Kidney (tissue), 2 donors: ENCODE data around the gene MALL. TPM values are rescaled to one million over a fixed set of nuclear protein-coding genes. Genes with fewer than 3 reads are reported as not detected.

Experiments
- microRNA-seq: library from miRNA; unstranded; fragments of <30 nt; microRNA quantifications from one replicate; pipeline ENCODE4 v1.2.0, GENCODE V29; 2020
- polyA plus RNA-seq: library from polyadenylated mRNA; stranded (reverse); fragments of 350-450 nt; fragmentation: Illumina TruSeq; extraction: RNeasy Lipid Tissue Mini Kit (QIAGEN cat#74804); gene quantifications from one replicate; pipeline ENCODE4 v1.2.3, GENCODE V29; 2014; ENCODE audit warnings: low read depth, low replicate concordance; ENCODE audit not compliant: insufficient read depth
- total RNA-seq: library from RNA; stranded (reverse); fragmentation: NEBNext Ultra II Directional; extraction: Animal tissue kit (Norgen Biotek cat#: 25700); gene quantifications from one replicate; pipeline ENCODE4 v1.2.1, GENCODE V29; 2021
- donor health status: DM: yes; HTN: yes; CAD: no.

Gene MALL
- total and polyA plus RNA-seq, 2 donors from 2014 or later = 9.7 to 26.2 TPM

Small RNA genes within 50 kb of the gene (microRNA-seq; reads per million reads assigned to microRNA genes)
- not detected for gene MIR4267
- gene MIR4436B1 = not detected

Other genes with a start within 250 kb of the MALL start
- gene LIMS3, start 217.1 kb downstream of the MALL start, total RNA-seq = 1.5 TPM
- gene LIMS3, start 217.1 kb downstream of the MALL start, polyA plus RNA-seq = 1.5 TPM
- gene NPHP1, start 89.2 kb upstream of the MALL start, total RNA-seq = 11.8 TPM
- 18.3 TPM for gene NPHP1, start 89.2 kb upstream of the MALL start, polyA plus RNA-seq
- 48.8 TPM for gene MTLN, start 96.7 kb upstream of the MALL start, total RNA-seq
- 214 TPM for gene MTLN, start 96.7 kb upstream of the MALL start, polyA plus RNA-seq